IMR-90 (cell line): ENCODE data around the gene ZNF248.

Source experiments
- CTCF ChIP-seq: conservative IDR thresholded peaks from 2 replicates; pipeline ENCODE4 v1.5.1; 2012; ENCODE audit warnings: mild to moderate bottlenecking, low read depth, low read length, improper control_type of control experiment
- RAD21 ChIP-seq: IDR thresholded peaks from 2 replicates; pipeline ENCODE4 v1.6.1; 2012; ENCODE audit warnings: low read length, improper control_type of control experiment

- TF ChIP-seq CTCF (no peak), RAD21 (no peak)
Measured at GRCh38 chr10:37839243-37839642, 18.2 kb downstream of the ZNF248 start.
